BE2C (cell line): ENCODE measurements around the gene CERS1.

Experiments
- DNase-seq: peaks from one replicate; pipeline ENCODE4 v3.0.0-alpha.2; 2020
- H3K27me3 ChIP-seq: fragments of 250-450 bp; sonication (Bioruptor Pico); 2 replicates; pipeline ENCODE4 v1.5.1; 2020; ENCODE audit warnings: mild to moderate bottlenecking
- H3K36me3 ChIP-seq: fragments of 250-450 bp; sonication (Bioruptor Pico); 2 replicates; pipeline ENCODE4 v1.5.1; 2020; ENCODE audit warnings: mild to moderate bottlenecking
- H3K4me1 ChIP-seq: fragments of 250-450 bp; sonication (Bioruptor Pico); 2 replicates; pipeline ENCODE4 v1.5.1; 2020
- H3K4me3 ChIP-seq: 2 replicates; pipeline ENCODE4 v1.5.1; 2011; ENCODE audit warnings: low read depth, low read length
- H3K9me3 ChIP-seq: fragments of 250-450 bp; sonication (Bioruptor Pico); 2 replicates; pipeline ENCODE4 v1.5.1; 2020
- CTCF ChIP-seq: IDR thresholded peaks from 2 replicates; pipeline ENCODE4 v1.5.1; 2012; ENCODE audit warnings: mild to moderate bottlenecking, low read depth, low read length

Gene CERS1

GRCh38 chr19:18870531-18871172 lies 25.3 kb downstream of the CERS1 start:
- no peak overlapping the region for H3K4me3 ChIP-seq
- no peak for TF ChIP-seq CTCF

GRCh38 chr19:18869781-18870530 lies 26.0 kb downstream of the CERS1 start:
- Histone ChIP-seq H3K4me3 (no peak overlapping the region), H3K27me3 (no peaks in the 10 kb centered on the region), H3K4me1 (peaks cover 6% of the 10 kb centered on the region; the same call in 1 of the 2 replicates), H3K9me3 (no peaks in the 10 kb centered on the region), H3K36me3 (peaks cover 36% of the 10 kb centered on the region)
- DNase-seq = no peak
- TF ChIP-seq CTCF = no peak

More at GRCh38 chr19:18870531-18871172, 25.3 kb downstream of the CERS1 start:
- DNase-seq = no peak
- H3K36me3 ChIP-seq = peaks cover 32% of the 10 kb centered on the region
- peaks cover 6% of the 10 kb centered on the region; the same call in 1 of the 2 replicates for H3K4me1 ChIP-seq
- H3K9me3 ChIP-seq = no peaks in the 10 kb centered on the region
- no peaks in the 10 kb centered on the region for H3K27me3 ChIP-seq

GRCh38 chr19:18869023-18869618 lies 26.8 kb downstream of the CERS1 start:
- peaks cover 6% of the 10 kb centered on the region; the same call in 1 of the 2 replicates for H3K4me1 ChIP-seq
- no peaks in the 10 kb centered on the region for H3K9me3 ChIP-seq

GRCh38 chr19:18868380-18869022 lies 27.5 kb downstream of the CERS1 start:
- no peak overlapping the region for H3K4me3 ChIP-seq
- peaks cover 6% of the 10 kb centered on the region; the same call in 1 of the 2 replicates for H3K4me1 ChIP-seq
- DNase-seq = no peak
- H3K9me3 ChIP-seq = no peaks in the 10 kb centered on the region
- TF ChIP-seq CTCF = no peak
- H3K36me3 ChIP-seq = peaks cover 43% of the 10 kb centered on the region
- no peaks in the 10 kb centered on the region for H3K27me3 ChIP-seq

More at GRCh38 chr19:18869023-18869618, 26.8 kb downstream of the CERS1 start:
- H3K36me3 ChIP-seq = peaks cover 39% of the 10 kb centered on the region
- no peak overlapping the region for H3K4me3 ChIP-seq
- no peaks in the 10 kb centered on the region for H3K27me3 ChIP-seq
- TF ChIP-seq CTCF = no peak
- DNase-seq = no peak

- H3K9me3 ChIP-seq = no peaks in the 10 kb centered on the region
- H3K36me3 ChIP-seq = peaks cover 48% of the 10 kb centered on the region
- no peak overlapping the region for H3K4me3 ChIP-seq
- H3K27me3 ChIP-seq = no peaks in the 10 kb centered on the region
- DNase-seq = no peak
- H3K4me1 ChIP-seq = peaks cover 6% of the 10 kb centered on the region; the same call in 1 of the 2 replicates
- TF ChIP-seq CTCF = no peak
Measured at GRCh38 chr19:18867751-18868150, 28.2 kb downstream of the CERS1 start.
